Right ventricle myocardium inferior (tissue), 1 donor: ENCODE data around the gene IBSP. TPM values are rescaled to one million over a fixed set of nuclear protein-coding genes. Genes with fewer than 3 reads are reported as not detected.

Experiments
- ATAC-seq: fragments of 200-7000 bp; cut with Tn5 transposase; one replicate; pipeline ENCODE4 v1.9.1; 2020; ENCODE audit warnings: mild to moderate bottlenecking, moderate library complexity
- DNase-seq: peaks from one replicate; pipeline ENCODE4 v3.0.0; 2021; ENCODE audit errors: missing footprints
- intact Hi-C: fragments of 100-400 bp; cut with DNase I; formaldehyde crosslinking; loops from one replicate; pipeline ENCODE4 v1.11.0; 2022
- total RNA-seq: library from RNA; stranded (reverse); fragmentation: NEBNext Ultra II Directional; extraction: Animal tissue kit (Norgen Biotek cat#: 25700); gene quantifications from one replicate; pipeline ENCODE4 v1.2.1, GENCODE V29; 2021
- donor health status: DM: no; HTN: yes; CAD: no; lungs with severe emphysema.

Gene IBSP
- total RNA-seq, 1 donor from 2014 or later = not detected

DNA sequence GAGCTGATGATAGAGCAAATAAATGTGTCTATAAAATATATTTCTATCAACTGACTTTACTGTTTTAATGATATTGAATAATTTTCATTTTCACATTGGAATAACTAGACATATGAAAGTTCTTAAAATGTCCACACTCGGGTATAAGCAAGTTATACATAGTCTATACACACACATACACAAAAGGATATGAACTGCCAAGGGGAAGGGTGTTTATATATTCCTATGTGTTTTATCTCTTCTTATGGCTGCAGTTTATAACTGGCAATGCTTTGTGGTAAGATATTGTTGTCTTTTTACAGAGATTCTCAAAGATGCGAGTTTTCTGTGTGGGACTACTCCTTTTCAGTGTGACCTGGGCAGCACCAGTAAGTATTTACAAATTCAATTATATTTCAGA, 35.0 kb downstream of the IBSP start:
- ATAC-seq = no peak
- no peak for DNase-seq
- intact Hi-C loops = no loop called here

DNA sequence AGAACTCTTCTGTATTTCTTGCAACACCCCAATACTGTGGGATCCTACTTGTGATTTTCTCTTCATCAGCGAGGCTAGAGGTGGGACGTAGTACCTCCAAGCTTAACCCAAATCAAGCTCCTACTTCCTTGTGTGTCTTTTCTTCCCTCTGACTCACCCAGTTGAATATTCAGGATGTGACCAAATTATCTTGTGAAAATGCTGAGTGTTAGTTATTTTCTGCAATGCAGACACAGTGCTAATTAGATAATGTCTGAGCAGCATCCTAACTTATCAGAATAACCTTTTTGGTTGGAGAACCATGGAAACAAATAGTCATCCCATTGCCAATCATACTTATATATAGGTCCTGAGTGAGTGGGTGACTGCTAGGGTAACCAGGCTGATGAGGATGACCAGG, 35.8 kb downstream of the IBSP start:
- intact Hi-C loops = no loop called here
- ATAC-seq (no peak), DNase-seq (no peak)

GRCh38 chr4:87835743-87836142, 36.4 kb downstream of the IBSP start:
- ATAC-seq = no peak
- intact Hi-C loops = no loop called here
- no peak for DNase-seq

DNA sequence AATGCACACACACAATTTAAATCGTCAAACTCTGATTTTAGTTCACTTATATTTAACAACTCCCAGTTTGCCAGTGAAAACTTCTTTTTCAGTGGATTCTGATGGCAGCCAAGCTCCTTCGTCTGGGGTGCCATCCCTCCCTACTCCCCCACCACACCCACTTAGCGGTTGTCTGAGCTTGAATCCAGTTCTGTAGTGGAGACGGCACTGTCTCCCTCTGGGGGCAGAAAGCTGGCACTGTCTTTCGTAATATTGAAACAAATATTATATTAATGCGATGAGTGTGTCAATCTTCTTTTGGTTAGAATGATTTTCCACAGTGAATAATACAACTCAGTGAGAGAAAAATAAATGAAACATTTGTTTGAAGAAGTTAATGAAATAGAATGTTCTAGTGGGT, 38.9 kb downstream of the IBSP start:
- intact Hi-C loops = loop anchor here (2.0 kb wide), 2 partner anchors 159 to 293 kb away; no protein-coding TSS in a partner anchor
- no peak for ATAC-seq
- no peak for DNase-seq

DNA sequence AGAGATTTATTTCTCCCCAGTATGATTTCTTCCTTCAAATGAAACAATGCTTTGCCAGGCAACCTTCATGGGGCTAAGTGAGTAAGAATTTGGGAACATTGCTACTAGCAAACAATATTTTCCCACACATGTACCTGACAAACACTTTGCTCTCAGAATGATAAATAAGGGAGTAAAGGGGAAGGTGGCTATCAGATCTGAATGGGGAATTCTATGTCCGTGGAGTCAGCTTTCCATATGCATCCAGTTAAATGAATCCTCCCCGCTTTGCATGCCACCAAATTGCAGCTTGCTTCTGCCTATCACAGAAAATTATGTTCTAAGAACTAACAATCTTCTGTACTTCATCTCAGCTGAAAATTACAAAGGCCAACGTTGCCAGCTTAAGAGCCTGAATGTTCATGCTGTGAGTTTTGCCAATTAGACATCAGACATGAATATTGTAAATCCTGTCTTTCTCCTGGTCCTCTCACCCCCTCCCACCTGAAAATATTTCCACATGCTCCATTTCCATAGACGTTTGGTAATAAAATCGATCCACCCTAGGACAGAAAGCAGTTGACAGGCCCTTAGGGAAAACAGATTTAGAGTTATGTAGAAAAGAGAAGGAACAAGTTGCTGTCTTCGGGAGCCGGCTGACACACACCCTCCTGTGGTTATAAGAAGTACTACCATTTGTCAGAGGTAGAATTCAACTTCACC, 39.7 kb downstream of the IBSP start:
- DNase-seq (peak; percentile 73), ATAC-seq (peak; percentile 56)
- intact Hi-C loops = loop anchor here (2.0 kb wide), 2 partner anchors 160 to 294 kb away; no protein-coding TSS in a partner anchor

DNA sequence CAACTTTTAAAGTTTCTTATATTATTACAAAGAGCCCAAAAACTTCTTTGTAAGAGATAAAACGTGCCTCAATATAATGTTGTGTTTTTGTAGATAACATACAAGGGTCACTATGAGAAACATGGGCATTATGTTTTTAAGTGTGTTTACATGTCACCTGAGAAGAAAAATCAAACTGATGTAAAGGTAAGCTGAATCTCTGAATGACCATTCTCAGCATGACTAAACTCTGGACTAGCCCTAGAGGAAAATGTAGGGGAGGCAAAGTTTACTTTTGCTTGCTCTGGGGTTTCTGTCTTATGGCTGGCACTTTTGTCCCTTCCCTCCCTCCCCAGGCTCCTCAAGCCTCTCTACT, 40.2 kb downstream of the IBSP start:
- DNase-seq (no peak), ATAC-seq (no peak)
- intact Hi-C loops = loop anchor here (2.0 kb wide), 2 partner anchors 161 to 295 kb away; no protein-coding TSS in a partner anchor

DNA sequence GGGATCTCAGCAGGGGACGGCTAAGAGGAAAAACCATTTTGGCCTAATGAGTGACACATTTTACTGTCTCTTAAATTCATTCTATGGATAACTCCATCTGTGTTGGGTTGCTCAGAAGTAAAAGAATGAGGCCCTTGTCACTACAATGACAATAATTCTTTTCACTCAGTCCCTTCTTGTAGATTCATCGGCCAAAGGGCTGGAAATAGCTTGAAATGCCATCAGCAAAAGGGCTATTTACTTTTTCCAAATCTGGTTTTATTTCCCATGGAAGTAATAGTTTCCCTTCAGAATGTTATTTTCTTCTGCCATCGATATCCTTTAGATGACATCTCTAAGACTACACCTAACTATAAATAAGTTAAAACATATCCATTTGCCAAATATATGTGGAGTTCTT, 40.8 kb downstream of the IBSP start:
- intact Hi-C loops = no loop called here

GRCh38 chr4:87843936-87844335, 44.6 kb downstream of the IBSP start:
- DNase-seq (no peak), ATAC-seq (peak; percentile 84)
- intact Hi-C loops = no loop called here

More for the DNA sequence above, 40.8 kb downstream of the IBSP start:
- ATAC-seq = no peak
- no peak for DNase-seq

DNA sequence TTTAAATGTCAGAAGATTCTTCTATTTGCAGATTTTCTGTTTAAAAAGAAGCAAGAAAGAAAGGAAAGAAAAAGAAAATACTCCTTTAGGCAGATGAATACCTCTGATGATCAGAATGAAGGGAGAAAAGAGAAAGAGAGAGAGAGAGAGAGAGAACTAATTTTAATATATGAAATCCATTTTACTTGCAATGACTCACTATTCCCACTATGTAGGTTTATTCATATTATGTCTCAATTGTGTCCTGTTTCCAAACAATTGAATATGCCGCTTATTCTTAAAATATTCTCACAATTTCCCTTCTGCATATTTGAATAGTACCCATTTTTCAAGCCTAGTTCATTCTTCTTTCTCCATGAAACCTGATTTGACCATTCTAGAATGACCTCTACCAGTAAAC, 45.1 kb downstream of the IBSP start:
- intact Hi-C loops = no loop called here
- DNase-seq (no peak), ATAC-seq (no peak)

- no peak for DNase-seq
These were observed 46.9 kb downstream of the IBSP start for GRCh38 chr4:87846226-87846625.

DNA sequence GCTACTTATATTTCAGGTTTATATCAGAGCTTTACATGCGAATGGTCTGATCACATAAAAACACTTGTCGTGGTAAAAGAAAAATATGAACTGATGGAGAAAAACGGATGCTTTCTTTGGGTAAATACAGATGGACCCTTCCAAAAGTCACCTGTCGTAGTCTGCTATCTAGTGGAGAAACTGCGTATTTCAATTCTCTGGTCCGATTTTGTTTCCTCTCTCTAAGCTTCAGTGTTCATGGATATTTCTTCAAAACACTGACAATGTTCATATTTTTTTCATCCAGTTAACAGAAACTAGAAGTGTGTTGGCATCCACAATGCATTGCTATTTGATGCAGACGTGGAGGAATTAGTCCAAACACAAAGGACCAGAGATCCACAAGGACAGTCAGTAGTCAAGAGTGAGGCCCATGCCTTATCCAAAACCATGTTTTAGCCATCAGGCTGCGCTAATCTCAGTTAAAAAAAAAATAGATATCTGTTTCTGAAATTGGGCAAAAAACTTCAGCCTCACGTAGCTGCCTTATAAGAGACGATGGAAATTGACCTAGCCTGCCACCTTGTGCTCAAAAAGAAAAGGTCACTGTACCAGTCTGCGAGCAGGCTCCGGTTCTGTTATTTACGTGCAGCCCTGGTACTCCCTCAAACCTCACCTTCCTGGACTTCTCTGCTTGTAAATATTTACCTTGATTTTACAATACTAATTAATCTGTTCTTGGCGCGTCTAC, 49.4 kb downstream of the IBSP start:
- DNase-seq = no peak
- peak; percentile 82 for ATAC-seq
- intact Hi-C loops = loop anchor here (2.0 to 5.0 kb wide), 3 partner anchors 170 to 471 kb away; no protein-coding TSS in a partner anchor

More at GRCh38 chr4:87846226-87846625, 46.9 kb downstream of the IBSP start:
- no peak for ATAC-seq
- intact Hi-C loops = loop anchor here (5.0 kb wide), 1 partner anchor 469 kb away; no protein-coding TSS in a partner anchor

DNA sequence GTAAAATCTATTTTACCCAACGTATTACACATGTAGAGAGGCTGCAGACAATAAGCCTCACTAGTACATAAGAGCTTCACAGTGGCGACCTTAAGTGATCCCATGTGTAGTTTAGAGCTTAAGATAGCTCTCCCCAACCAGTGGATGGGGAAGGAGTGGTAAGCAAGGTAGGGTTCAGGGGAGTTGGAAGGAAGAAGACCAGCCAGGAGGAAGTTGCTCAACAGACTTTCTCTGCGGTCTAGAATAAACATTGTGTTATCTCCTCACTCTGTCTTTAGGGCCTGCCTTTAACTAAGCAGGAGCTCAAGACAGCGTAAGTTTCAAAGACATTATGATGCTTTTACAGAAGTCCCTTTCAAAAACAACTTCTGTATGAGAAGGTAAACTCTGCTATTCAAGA, 50.3 kb downstream of the IBSP start:
- intact Hi-C loops = loop anchor here (2.0 to 5.0 kb wide), 4 partner anchors 171 to 472 kb away; no protein-coding TSS in a partner anchor
- ATAC-seq (no peak), DNase-seq (no peak)

DNA sequence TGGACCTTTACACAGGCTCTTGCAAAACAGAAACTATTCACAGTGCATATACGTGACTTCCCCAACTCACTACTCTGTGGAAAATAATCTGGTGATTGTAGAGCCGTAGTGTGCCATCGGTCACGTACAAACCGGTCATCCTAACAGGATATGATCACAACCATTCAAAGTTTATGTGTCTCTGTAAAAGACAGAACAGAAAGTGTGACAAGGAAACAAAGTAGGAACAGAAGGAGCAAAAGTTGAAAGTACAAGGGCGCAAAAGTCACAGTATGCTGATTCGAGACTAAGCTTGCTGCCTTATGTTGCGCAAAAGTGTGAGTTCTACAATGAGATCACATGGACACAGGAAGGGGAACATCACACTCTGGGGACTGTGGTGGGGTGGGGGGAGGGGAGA, 52.0 kb downstream of the IBSP start:
- ATAC-seq = peak; percentile 45
- DNase-seq = no peak
- intact Hi-C loops = loop anchor here (5.0 kb wide), 1 partner anchor 361 kb away; no protein-coding TSS in a partner anchor

- no peak for DNase-seq
- intact Hi-C loops = loop anchor here (5.0 kb wide), 1 partner anchor 360 kb away; no protein-coding TSS in a partner anchor
These were observed 52.6 kb downstream of the IBSP start for GRCh38 chr4:87851953-87852352.

GRCh38 chr4:87853108-87853507, 53.8 kb downstream of the IBSP start:
- intact Hi-C loops = loop anchor here (1.0 to 5.0 kb wide), 2 partner anchors 120 to 359 kb away; no protein-coding TSS in a partner anchor
- ATAC-seq (no peak), DNase-seq (no peak)

More at GRCh38 chr4:87851953-87852352, 52.6 kb downstream of the IBSP start:
- ATAC-seq = no peak

DNA sequence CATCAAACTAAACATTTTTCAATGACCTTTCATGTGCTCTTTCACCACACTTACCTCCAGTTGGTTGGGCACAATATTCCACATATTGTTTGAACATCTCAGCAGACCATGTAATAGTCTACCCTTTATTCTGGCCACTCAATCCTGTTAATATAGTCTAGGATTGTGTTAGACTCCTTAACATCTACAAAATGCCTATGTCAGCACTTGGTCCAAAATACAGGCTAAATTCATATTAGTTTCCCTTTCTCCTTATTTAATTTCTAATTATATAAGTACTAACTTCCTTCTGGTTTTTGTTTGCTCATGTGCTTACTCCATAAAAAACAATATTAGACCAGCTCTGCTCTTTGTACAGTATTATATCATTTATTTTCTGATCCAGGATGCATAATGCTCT, 54.5 kb downstream of the IBSP start:
- DNase-seq (no peak), ATAC-seq (no peak)
- intact Hi-C loops = loop anchor here (1.0 to 5.0 kb wide), 2 partner anchors 119 to 358 kb away; no protein-coding TSS in a partner anchor

DNA sequence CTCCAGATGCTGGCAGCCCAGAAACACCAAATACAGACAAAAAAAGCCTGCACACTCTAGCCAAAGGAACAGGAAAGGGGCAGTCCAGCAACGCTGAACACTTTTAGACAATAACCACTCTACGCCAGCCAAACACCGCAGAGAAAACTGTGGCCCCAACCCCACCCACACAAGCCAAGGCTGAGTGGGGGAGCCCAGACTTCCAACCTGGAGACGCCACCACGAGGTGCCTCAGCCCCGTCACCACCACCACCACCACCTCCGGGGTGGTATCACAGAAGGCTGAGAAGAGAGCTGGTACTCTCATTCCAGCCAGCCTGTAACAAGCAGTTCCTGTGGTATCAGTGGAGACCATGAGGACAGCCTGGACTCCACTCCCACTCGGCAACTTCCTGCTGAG, 56.2 kb downstream of the IBSP start:
- intact Hi-C loops = no loop called here
- ATAC-seq (no peak), DNase-seq (no peak)

GRCh38 chr4:87856816-87857215, 57.5 kb downstream of the IBSP start:
- intact Hi-C loops = no loop called here
- ATAC-seq (no peak), DNase-seq (no peak)

DNA sequence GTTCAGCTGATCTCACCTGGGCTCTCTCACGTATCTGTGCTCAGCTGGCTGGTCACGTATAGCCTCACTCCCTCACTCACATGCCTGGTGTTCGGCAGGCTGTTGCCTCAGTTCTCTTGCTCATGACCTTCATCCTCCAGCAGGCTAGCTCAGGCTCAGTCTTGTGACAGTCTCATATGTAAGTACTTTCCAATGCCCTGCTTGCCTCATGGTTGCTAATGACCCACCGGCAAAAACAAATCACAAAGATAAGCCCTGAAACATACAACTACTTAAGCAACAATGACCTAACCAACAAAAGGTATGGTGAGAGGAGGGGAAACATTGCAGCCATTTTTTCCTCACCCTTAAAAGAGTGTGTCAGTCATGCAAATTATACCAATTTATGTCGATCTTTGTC, 58.4 kb downstream of the IBSP start:
- no peak for ATAC-seq
- intact Hi-C loops = no loop called here
- no peak for DNase-seq
